H1 (cell line): ENCODE results near the gene RTF2.

Experiments
- EP300 ChIP-seq, 2 experiments: IDR thresholded peaks; 1 replicate in 1 of 2; 2 replicates in 1 of 2; pipeline ENCODE4 v1.6.1; 2011 to 2012; ENCODE audit warnings: low read depth in 2 of 2, low read length in 2 of 2, mild to moderate bottlenecking in 2 of 2, borderline replicate concordance in 1 of 2, inconsistent platforms in 1 of 2, moderate library complexity in 1 of 2
- POLR2AphosphoS5 ChIP-seq: IDR thresholded peaks from 2 replicates; pipeline ENCODE4 v1.6.1; 2011; ENCODE audit warnings: low read depth, low read length
- TCF12 ChIP-seq: IDR thresholded peaks from 2 replicates; pipeline ENCODE4 v1.6.1; 2011; ENCODE audit warnings: low read depth, mild to moderate bottlenecking, low read length
- ZNF274 ChIP-seq: IDR thresholded peaks from 2 replicates; pipeline ENCODE4 v1.7.0; 2012; ENCODE audit warnings: low read length, borderline replicate concordance; ENCODE audit errors: extremely low read depth
- TF ChIP-seq, protein P1 (sequence below): IDR thresholded peaks from 2 replicates; pipeline ENCODE4 v1.6.1; 2012; ENCODE audit warnings: inconsistent platforms
- TF ChIP-seq, protein P2 (sequence below): IDR thresholded peaks from 2 replicates; pipeline ENCODE4 v1.6.1; 2011; ENCODE audit warnings: low read length, improper control_type of control experiment

GRCh38 chr20:56518126-56518525, 49.7 kb downstream of the RTF2 start:
- TF ChIP-seq, protein P1, sequence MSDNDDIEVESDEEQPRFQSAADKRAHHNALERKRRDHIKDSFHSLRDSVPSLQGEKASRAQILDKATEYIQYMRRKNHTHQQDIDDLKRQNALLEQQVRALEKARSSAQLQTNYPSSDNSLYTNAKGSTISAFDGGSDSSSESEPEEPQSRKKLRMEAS = no peak
- TF ChIP-seq TCF12 = no peak
- TF ChIP-seq, protein P2, sequence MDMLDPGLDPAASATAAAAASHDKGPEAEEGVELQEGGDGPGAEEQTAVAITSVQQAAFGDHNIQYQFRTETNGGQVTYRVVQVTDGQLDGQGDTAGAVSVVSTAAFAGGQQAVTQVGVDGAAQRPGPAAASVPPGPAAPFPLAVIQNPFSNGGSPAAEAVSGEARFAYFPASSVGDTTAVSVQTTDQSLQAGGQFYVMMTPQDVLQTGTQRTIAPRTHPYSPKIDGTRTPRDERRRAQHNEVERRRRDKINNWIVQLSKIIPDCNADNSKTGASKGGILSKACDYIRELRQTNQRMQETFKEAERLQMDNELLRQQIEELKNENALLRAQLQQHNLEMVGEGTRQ = no peak
- no peak for TF ChIP-seq ZNF274
- no peak for TF ChIP-seq EP300 (IDR thresholded peaks at IDR 0.05; ENCODE audit: borderline replicate concordance in 1 of 2, low read depth in 2 of 2, low read length in 2 of 2)
- no peak for TF ChIP-seq POLR2AphosphoS5
